Measurements from ENCODE around the gene HYOU1.

The HYOU1 gene

DNA sequence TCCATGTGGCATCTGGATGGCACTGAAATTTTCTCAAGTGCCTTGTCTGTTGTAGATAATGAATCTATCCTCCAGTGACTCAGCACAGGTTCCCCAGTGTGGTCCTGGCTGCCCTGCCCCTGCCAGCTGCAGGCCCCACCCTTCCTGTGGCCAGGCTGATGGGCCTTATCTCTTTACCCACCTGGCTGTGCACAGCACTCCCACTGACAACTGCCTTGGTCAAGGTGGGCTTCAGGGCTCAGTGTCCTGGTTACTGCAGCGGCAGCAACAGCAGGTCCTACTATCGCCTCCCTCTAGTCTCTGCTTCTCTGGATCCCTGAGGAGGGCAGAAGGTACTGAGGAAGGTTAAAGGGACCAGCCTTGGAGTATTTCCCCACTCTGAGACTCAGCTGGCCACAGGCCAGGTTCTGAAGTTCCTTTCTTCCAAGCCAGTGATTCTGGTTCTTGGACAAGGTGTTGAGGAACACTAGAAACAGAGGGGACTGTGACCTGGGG lies 30.8 kb upstream of the HYOU1 start:
- ChIA-PET CTCF (no interaction called here), POLR2A (no interaction called here)
- no peak for DNase-seq (ENCODE audit: extremely low spot score)
- no peak for TF ChIP-seq SP1 (IDR thresholded peaks at IDR 0.05)
- TF ChIP-seq HDGF (IDR thresholded peaks at IDR 0.05; ENCODE audit: borderline replicate concordance) = no peak
- TF ChIP-seq CTBP1 (IDR thresholded peaks at IDR 0.05; ENCODE audit: borderline replicate concordance) = no peak
- TF ChIP-seq BHLHE40 (IDR thresholded peaks at IDR 0.05; ENCODE audit: borderline replicate concordance) = no peak
- no peak for TF ChIP-seq FOXA1 (IDR thresholded peaks at IDR 0.05)
- TF ChIP-seq ELF4 (IDR thresholded peaks at IDR 0.05) = no peak
- TF ChIP-seq ARNT (IDR thresholded peaks at IDR 0.05) = no peak
- no peak for TF ChIP-seq LEF1 (IDR thresholded peaks at IDR 0.05; ENCODE audit: borderline replicate concordance)
- TF ChIP-seq TARDBP (IDR thresholded peaks at IDR 0.05) = no peak
- TF ChIP-seq FOXK2 (IDR thresholded peaks at IDR 0.05) = no peak
- no peak for TF ChIP-seq FOXM1 (IDR thresholded peaks at IDR 0.05; ENCODE audit: borderline replicate concordance)

DNA sequence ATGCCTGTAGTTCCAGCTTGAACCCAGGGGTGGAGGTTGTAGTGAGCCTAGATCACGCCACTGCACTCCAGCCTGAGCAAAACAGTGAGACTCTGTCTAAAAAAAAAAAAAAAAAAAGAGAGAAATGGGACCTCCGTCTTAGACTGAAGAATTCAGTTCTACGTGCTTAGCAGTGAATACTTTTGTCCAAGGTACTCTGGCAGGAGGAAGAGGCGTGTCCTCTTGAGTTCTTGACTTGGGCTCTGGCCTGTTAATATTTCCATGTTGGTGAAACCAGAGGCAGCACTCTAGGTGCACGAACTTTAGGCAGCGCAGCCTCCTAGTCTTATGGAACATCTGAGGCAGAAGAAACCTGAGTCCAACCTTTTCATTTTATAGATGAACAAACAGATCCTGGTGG lies 30.1 kb upstream of the HYOU1 start:
- no peak for DNase-seq (ENCODE audit: extremely low spot score)
- ChIA-PET CTCF (interaction anchor here (0.6 kb wide), 1 partner anchor 100 kb away, joined by 11 read pairs; no protein-coding TSS in a partner anchor), POLR2A (interaction anchor here (1.0 to 3.4 kb wide), 2 partner anchors 7 to 34 kb away, joined by 4 to 47 read pairs; partner anchors contain the start of gene HINFP)
- TF ChIP-seq SUZ12 (IDR thresholded peaks at IDR 0.05) = no peak
- no peak for TF ChIP-seq FOXM1 (IDR thresholded peaks at IDR 0.05; ENCODE audit: borderline replicate concordance)
- no peak for TF ChIP-seq FOXK2 (IDR thresholded peaks at IDR 0.05)
- peak; percentile 51; the same call in 1 of the 2 replicates for TF ChIP-seq ZNF384 (IDR thresholded peaks at IDR 0.05)

DNA sequence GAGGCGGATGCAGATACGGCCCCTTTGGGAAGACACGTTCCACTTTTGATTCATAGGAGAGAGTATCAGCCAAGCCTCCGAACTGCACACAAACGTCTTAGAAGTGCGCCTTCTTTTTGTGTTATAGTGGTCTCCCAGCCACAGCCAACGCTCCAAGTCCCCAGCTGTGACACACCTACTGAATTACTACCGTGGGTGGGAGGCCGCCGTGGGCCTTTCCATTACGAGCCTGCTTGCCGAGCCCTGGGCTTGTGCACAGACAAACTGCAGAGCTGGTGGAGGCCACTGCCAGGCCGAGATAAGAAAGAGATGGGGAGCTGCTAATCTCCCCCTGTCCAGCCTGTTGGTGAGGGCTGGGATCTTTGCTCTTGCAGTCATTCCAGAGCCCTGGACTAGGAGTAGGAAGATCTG lies 28.4 kb upstream of the HYOU1 start:
- POLR2A ChIA-PET = interaction anchor here (1.0 to 3.4 kb wide), 13 partner anchors 9 to 98 kb away, joined by 3 to 47 read pairs (median 5); partner anchors contain the start of genes C2CD2L, DPAGT1, HINFP and HYOU1
- TF ChIP-seq L3MBTL2 (conservative IDR thresholded peaks at IDR 0.05) (no peak), ELF4 (IDR thresholded peaks at IDR 0.05) (no peak), SUZ12 (IDR thresholded peaks at IDR 0.05) (no peak), BHLHE40 (IDR thresholded peaks at IDR 0.05; ENCODE audit: borderline replicate concordance) (no peak), FOXM1 (IDR thresholded peaks at IDR 0.05; ENCODE audit: borderline replicate concordance) (no peak), LEF1 (IDR thresholded peaks at IDR 0.05; ENCODE audit: borderline replicate concordance) (no peak), FOXA1 (IDR thresholded peaks at IDR 0.05) (no peak), HDGF (IDR thresholded peaks at IDR 0.05; ENCODE audit: borderline replicate concordance) (no peak), ARNT (IDR thresholded peaks at IDR 0.05) (no peak), CTBP1 (IDR thresholded peaks at IDR 0.05; ENCODE audit: borderline replicate concordance) (no peak)
- TF ChIP-seq, protein P1, sequence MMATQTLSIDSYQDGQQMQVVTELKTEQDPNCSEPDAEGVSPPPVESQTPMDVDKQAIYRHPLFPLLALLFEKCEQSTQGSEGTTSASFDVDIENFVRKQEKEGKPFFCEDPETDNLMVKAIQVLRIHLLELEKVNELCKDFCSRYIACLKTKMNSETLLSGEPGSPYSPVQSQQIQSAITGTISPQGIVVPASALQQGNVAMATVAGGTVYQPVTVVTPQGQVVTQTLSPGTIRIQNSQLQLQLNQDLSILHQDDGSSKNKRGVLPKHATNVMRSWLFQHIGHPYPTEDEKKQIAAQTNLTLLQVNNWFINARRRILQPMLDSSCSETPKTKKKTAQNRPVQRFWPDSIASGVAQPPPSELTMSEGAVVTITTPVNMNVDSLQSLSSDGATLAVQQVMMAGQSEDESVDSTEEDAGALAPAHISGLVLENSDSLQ (IDR thresholded peaks at IDR 0.05) = no peak
- no peak for DNase-seq (ENCODE audit: extremely low spot score)
- CTCF ChIA-PET = interaction anchor here (0.6 to 1.0 kb wide), 3 partner anchors 17 to 236 kb away, joined by 3 read pairs; partner anchors contain the start of gene DPAGT1

DNA sequence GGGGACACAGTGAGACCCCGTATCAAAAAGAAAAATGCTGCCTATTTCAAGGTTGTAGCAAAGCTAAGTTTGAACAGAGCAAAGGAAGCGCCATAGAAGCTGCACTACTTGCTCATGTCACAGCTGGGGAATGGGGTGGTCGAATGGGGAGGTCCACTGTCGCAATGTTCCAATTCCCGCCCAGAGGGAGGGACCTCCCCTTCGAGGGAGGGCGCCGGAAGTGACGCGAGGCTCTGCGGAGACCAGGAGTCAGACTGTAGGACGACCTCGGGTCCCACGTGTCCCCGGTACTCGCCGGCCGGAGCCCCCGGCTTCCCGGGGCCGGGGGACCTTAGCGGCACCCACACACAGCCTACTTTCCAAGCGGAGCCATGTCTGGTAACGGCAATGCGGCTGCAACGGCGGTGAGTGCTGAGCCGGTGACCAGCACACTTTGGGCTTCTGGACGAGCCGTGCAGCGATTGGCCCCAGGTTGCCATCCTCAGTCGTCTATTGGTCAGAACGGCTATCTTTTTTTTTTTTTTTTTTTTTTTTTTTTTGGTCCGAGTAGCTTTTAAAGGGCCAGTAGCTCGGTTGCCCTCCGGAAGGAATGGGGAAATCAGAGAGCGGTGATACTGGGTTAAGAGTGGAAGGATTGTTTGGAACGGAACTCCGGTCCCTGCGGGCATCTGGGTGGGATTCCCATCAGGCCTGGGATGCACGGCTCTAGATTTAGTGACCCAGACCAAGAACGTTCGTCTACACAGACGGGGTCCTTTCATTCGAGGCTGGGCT lies 27.8 kb upstream of the HYOU1 start, which contains the start of gene HMBS:
Gene HMBS, plus strand, starts transcription at position 219 of the 774 bp plus-strand sequence. Its CDS starts 153 bp downstream, at position 372.
- CTCF ChIA-PET = interaction anchor here (0.5 to 1.0 kb wide), 6 partner anchors 8 to 236 kb away, joined by 3 read pairs; partner anchors contain the start of gene DPAGT1
- no peak for TF ChIP-seq HDGF (IDR thresholded peaks at IDR 0.05; ENCODE audit: borderline replicate concordance)
- peak; percentile 99 for TF ChIP-seq ZNF384 (IDR thresholded peaks at IDR 0.05)
- TF ChIP-seq FOXK2 (IDR thresholded peaks at IDR 0.05) = no peak
- TF ChIP-seq, protein P1 (IDR thresholded peaks at IDR 0.05) = peak; percentile 53; the same call in 1 of the 2 replicates
- no peak for TF ChIP-seq ARNT (IDR thresholded peaks at IDR 0.05)
- TF ChIP-seq FOXA1 (IDR thresholded peaks at IDR 0.05) = no peak
- TF ChIP-seq SUZ12 (IDR thresholded peaks at IDR 0.05) = no peak
- TF ChIP-seq BHLHE40 (IDR thresholded peaks at IDR 0.05; ENCODE audit: borderline replicate concordance) = no peak
- no peak for TF ChIP-seq SP1 (IDR thresholded peaks at IDR 0.05)
- TF ChIP-seq L3MBTL2 (conservative IDR thresholded peaks at IDR 0.05) = peak; percentile 90
- TF ChIP-seq ELF4 (IDR thresholded peaks at IDR 0.05) = 0 out of 2 replicates have a peak, but pooled peaks have one; percentile 32
- no peak for TF ChIP-seq LEF1 (IDR thresholded peaks at IDR 0.05; ENCODE audit: borderline replicate concordance)
- no peak for TF ChIP-seq NFRKB (IDR thresholded peaks at IDR 0.05)
- TF ChIP-seq CTBP1 (IDR thresholded peaks at IDR 0.05; ENCODE audit: borderline replicate concordance) = no peak
- TF ChIP-seq FOXM1 (IDR thresholded peaks at IDR 0.05; ENCODE audit: borderline replicate concordance) = no peak
- DNase-seq (ENCODE audit: extremely low spot score) = peak; percentile 90
- POLR2A ChIA-PET = interaction anchor here (0.9 to 3.4 kb wide), 17 partner anchors 9 to 253 kb away, joined by 3 to 47 read pairs (median 4); partner anchors contain the start of genes C2CD2L, CBL, DPAGT1 and HINFP

DNA sequence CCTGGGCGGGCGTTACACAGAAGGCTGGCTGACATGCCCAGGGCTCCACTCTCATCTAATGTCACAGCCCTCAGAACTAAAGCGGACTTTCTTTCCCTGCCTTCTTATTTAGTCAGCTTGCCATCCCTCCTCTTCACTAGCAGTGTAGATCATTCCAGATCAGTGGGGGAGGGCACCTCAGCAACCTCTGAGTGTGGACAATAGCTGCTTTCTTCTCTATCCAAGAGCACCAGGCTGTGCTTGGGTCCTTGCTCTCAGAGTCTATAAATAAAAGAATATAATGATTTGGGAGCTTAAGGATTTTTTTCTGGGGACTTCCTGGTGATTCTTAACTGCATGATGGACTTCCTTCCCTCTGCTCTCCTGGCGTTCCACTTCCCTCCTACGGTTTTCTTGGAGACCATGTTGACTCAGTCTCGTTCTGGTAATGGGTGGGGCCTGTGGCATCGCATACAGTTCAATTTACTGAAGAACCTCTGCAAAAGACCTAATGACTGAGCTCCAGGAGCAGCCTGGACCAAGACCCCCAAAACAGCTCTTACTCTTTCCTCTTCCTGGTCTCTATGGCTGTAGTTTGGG lies 24.8 kb upstream of the HYOU1 start:
- no peak for DNase-seq (ENCODE audit: extremely low spot score)
- POLR2A ChIA-PET = interaction anchor here (1.4 to 3.0 kb wide), 3 partner anchors 11 to 14 kb away, joined by 3 to 14 read pairs (median 8); partner anchors contain the start of gene VPS11
- TF ChIP-seq SUZ12 (IDR thresholded peaks at IDR 0.05) = no peak
- no peak for TF ChIP-seq FOXM1 (IDR thresholded peaks at IDR 0.05; ENCODE audit: borderline replicate concordance)
- CTCF ChIA-PET = no interaction called here

All from HEK293T (cell line).